HepG2 (cell line): ENCODE results near the gene FAM89B. TPM values are rescaled to one million over a fixed set of nuclear protein-coding genes. Genes with fewer than 3 reads are reported as not detected.

Source experiments
- GABPB1 ChIP-seq: IDR thresholded peaks from 2 replicates; pipeline ENCODE4 v1.6.1; 2016; ENCODE audit warnings: mild to moderate bottlenecking, missing genetic modification reagents, moderate library complexity, missing compliant biosample characterization
- HDAC1 ChIP-seq: sonication (generic); formaldehyde crosslinking; IDR thresholded peaks from 2 replicates; pipeline ENCODE4 v1.5.1; 2020; ENCODE audit warnings: mild to moderate bottlenecking, missing genetic modification reagents
- JUN ChIP-seq: sonication (generic); formaldehyde crosslinking; IDR thresholded peaks from 2 replicates; pipeline ENCODE4 v1.4.0; 2020; ENCODE audit warnings: mild to moderate bottlenecking, missing genetic modification reagents
- NONO ChIP-seq, 2 experiments: fragments of 450-650 bp in 1 of 2; sonication (generic) in 1 of 2; formaldehyde crosslinking in 1 of 2; IDR thresholded peaks in 1 of 2; conservative IDR thresholded peaks in 1 of 2; 2 replicates each; pipeline versions ENCODE4 v1.6.1 to v1.8.0; 2017 to 2022; ENCODE audit warnings: mild to moderate bottlenecking in 1 of 2, missing genetic modification reagents in 1 of 2, moderate library complexity in 1 of 2
- PHF8 ChIP-seq: sonication (generic); formaldehyde crosslinking; IDR thresholded peaks from 2 replicates; pipeline ENCODE4 v1.5.0; 2020; ENCODE audit warnings: missing genetic modification reagents
- POLR2G ChIP-seq: fragments of 200-400 bp; formaldehyde crosslinking; IDR thresholded peaks from 2 replicates; pipeline ENCODE4 v1.6.1; 2018; ENCODE audit warnings: mild to moderate bottlenecking, low read depth, low read length, moderate library complexity
- RXRA ChIP-seq: sonication (generic); formaldehyde crosslinking; IDR thresholded peaks from 2 replicates; pipeline ENCODE4 v1.5.1; 2020; ENCODE audit warnings: missing genetic modification reagents
- SIN3A ChIP-seq: IDR thresholded peaks from 2 replicates; pipeline ENCODE4 v1.6.1; 2011; ENCODE audit warnings: low read depth, mild to moderate bottlenecking, control low read depth, low read length, borderline replicate concordance
- SKI ChIP-seq: fragments of 450-650 bp; IDR thresholded peaks from one replicate; pipeline ENCODE4 v1.6.1; 2018; ENCODE audit warnings: mild to moderate bottlenecking; ENCODE audit not compliant: partially characterized antibody
- TEAD3 ChIP-seq: optimal IDR thresholded peaks from 2 replicates; pipeline ENCODE3; 2016; ENCODE audit warnings: borderline replicate concordance
- YEATS4 ChIP-seq: sonication (generic); formaldehyde crosslinking; IDR thresholded peaks from 2 replicates; pipeline ENCODE4 v1.4.0; 2020; ENCODE audit warnings: missing genetic modification reagents, borderline replicate concordance
- ZMAT3 ChIP-seq: sonication (generic); formaldehyde crosslinking; conservative IDR thresholded peaks from 2 replicates; pipeline ENCODE4 v1.7.0; 2021; ENCODE audit warnings: missing genetic modification reagents
- ZNF263 ChIP-seq: sonication (generic); formaldehyde crosslinking; IDR thresholded peaks from 2 replicates; pipeline ENCODE4 v1.4.0; 2020; ENCODE audit warnings: missing genetic modification reagents
- ZNF350 ChIP-seq: sonication (generic); formaldehyde crosslinking; IDR thresholded peaks from 2 replicates; pipeline ENCODE4 v1.4.0; 2020; ENCODE audit warnings: mild to moderate bottlenecking, low read depth, missing genetic modification reagents, borderline replicate concordance
- ZNF713 ChIP-seq: sonication (generic); formaldehyde crosslinking; IDR thresholded peaks from 2 replicates; pipeline ENCODE4 v1.4.0; 2020; ENCODE audit warnings: mild to moderate bottlenecking, missing genetic modification reagents
- ZNF777 ChIP-seq: sonication (generic); formaldehyde crosslinking; IDR thresholded peaks from 2 replicates; pipeline ENCODE4 v1.4.0; 2020; ENCODE audit warnings: missing genetic modification reagents
- polyA plus RNA-seq, 8 experiments: library from polyadenylated mRNA; depleted of rRNA in 3 of 8; stranded (reverse) in 7 of 8; unstranded in 1 of 8; fragments of >200 nt; fragmentation: Illumina TruSeq in 4 of 8; extraction: Trizol in 4 of 8; gene quantifications; 2 replicates each; pipeline versions ENCODE4 v1.2.1 to v1.2.3, GENCODE V29; 2011 to 2016; ENCODE audit warnings: low read depth in 4 of 8, missing spikeins in 1 of 8, mixed read lengths in 1 of 8; ENCODE audit not compliant: insufficient read depth in 1 of 8
- total RNA-seq, 5 experiments: library from RNA; depleted of rRNA; stranded (reverse); fragments of >200 nt; fragmentation: Illumina TruSeq; extraction: Trizol; gene quantifications; 2 replicates each; pipeline ENCODE4 v1.2.3, GENCODE V29; 2016; ENCODE audit warnings: low read depth in 1 of 5
- TF ChIP-seq, protein P1 (sequence below): IDR thresholded peaks from 2 replicates; pipeline ENCODE4 v1.6.1; 2016; ENCODE audit warnings: missing compliant biosample characterization, missing genetic modification reagents, borderline replicate concordance
- TF ChIP-seq, protein P2 (sequence below), 2 experiments: sonication (generic) in 1 of 2; formaldehyde crosslinking in 1 of 2; IDR thresholded peaks; 2 replicates each; pipeline versions ENCODE4 v1.4.0 to v1.6.1; 2018 to 2020; ENCODE audit warnings: missing genetic modification reagents in 2 of 2, borderline replicate concordance in 1 of 2, low read depth in 1 of 2, mild to moderate bottlenecking in 1 of 2, missing biosample characterization in 1 of 2

FAM89B gene
- total and polyA plus RNA-seq, 2 of the 13 experiments (the other 11 are each of a cell fraction or from before 2014, with no cell fraction given): 5.7 to 8.0 TPM

DNA sequence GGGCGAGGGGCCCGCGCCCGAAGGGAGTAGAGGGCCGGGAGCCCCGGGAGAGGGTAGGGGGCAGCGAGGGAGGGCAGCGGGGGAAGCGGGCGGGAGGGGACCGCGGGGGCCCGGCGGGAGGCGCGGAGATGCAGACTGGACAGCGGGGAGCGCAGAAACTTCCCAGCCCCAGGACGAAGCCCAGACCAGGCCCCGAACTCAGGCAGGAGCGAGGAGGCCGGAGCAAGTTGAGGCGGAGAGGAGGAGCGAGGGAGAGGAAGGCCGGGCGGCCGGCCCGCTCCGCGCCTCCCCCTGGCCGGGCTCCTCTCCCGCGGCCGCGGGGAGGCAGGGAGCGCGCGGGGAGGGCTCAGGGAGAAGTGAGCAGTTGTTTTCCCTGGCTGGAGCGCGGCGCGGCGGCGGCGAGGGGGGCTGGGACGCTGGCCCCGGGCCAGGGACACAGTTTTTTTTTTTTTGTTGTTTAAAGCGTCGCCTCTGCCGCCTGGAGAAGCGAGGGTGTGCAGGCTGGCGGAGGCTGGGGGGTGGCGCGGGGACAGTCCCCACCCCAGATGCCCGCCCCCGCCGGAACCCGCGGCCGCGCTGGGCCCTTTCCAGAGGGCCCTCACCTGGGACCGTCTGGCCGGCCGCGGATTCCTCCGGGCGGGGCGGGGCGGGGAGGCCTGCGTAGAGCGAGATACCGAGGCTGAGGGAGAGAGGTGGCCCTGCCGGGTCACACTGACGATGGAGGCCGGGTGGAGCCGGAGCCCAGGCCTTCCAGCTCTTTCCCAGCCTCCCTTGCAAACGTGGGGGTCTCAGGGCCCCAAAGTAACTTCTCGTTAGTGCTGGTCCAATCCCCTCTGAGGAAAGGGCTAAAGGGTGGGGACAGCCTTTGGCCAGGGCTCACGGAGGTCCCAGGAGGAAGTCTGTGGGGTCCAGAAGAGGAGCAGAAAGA is 14.1 kb upstream of the FAM89B start, which contains the start of gene LTBP3 (continued):
- TF ChIP-seq ZNF350 (CRISPR knock-in tag): 0 out of 2 replicates have a peak, but pooled peaks have one; percentile 12
- TF ChIP-seq ZNF713 (CRISPR knock-in tag): no peak
- 0 out of 2 replicates have a peak, but pooled peaks have one; percentile 15 for TF ChIP-seq ZNF263 (CRISPR knock-in tag)
- no peak for TF ChIP-seq NONO (IDR thresholded peaks at IDR 0.05)
- 0 out of 2 replicates have a peak, but pooled peaks have one; percentile 9 for TF ChIP-seq NONO (CRISPR knock-in tag; conservative IDR thresholded peaks at IDR 0.05)
- TF ChIP-seq ZMAT3 (CRISPR knock-in tag): 0 out of 2 replicates have a peak, but pooled peaks have one; percentile 18
- TF ChIP-seq JUN (CRISPR knock-in tag): 0 out of 2 replicates have a peak, but pooled peaks have one; percentile 41
- TF ChIP-seq POLR2G: peak; percentile 25; the same call in 1 of the 2 replicates
- TF ChIP-seq TEAD3 (CRISPR knock-in tag): peak; percentile 72
- 0 out of 2 replicates have a peak, but pooled peaks have one; percentile 21 for TF ChIP-seq RXRA (CRISPR knock-in tag)
- TF ChIP-seq, protein P1, sequence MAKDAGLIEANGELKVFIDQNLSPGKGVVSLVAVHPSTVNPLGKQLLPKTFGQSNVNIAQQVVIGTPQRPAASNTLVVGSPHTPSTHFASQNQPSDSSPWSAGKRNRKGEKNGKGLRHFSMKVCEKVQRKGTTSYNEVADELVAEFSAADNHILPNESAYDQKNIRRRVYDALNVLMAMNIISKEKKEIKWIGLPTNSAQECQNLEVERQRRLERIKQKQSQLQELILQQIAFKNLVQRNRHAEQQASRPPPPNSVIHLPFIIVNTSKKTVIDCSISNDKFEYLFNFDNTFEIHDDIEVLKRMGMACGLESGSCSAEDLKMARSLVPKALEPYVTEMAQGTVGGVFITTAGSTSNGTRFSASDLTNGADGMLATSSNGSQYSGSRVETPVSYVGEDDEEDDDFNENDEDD (CRISPR knock-in tag): peak; percentile 27; the same call in 1 of the 2 replicates
- TF ChIP-seq PHF8 (CRISPR knock-in tag): 0 out of 2 replicates have a peak, but pooled peaks have one; percentile 45
- TF ChIP-seq, protein P2, sequence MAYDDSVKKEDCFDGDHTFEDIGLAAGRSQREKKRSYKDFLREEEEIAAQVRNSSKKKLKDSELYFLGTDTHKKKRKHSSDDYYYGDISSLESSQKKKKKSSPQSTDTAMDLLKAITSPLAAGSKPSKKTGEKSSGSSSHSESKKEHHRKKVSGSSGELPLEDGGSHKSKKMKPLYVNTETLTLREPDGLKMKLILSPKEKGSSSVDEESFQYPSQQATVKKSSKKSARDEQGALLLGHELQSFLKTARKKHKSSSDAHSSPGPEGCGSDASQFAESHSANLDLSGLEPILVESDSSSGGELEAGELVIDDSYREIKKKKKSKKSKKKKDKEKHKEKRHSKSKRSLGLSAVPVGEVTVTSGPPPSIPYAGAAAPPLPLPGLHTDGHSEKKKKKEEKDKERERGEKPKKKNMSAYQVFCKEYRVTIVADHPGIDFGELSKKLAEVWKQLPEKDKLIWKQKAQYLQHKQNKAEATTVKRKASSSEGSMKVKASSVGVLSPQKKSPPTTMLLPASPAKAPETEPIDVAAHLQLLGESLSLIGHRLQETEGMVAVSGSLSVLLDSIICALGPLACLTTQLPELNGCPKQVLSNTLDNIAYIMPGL (CRISPR knock-in tag; IDR thresholded peaks at IDR 0.05; ENCODE audit: borderline replicate concordance in 1 of 2, low read depth in 1 of 2): 0 out of 4 replicates have a peak, but pooled peaks have one; percentile 4 to 12
- TF ChIP-seq GABPB1 (CRISPR knock-in tag): peak; percentile 44; the same call in 1 of the 2 replicates
- 0 out of 2 replicates have a peak, but pooled peaks have one; percentile 21 for TF ChIP-seq SIN3A
- peak; percentile 43 for TF ChIP-seq SKI
- TF ChIP-seq HDAC1 (CRISPR knock-in tag): peak; percentile 33; the same call in 1 of the 2 replicates
- peak; percentile 34; the same call in 1 of the 2 replicates for TF ChIP-seq YEATS4
- peak; percentile 64 for TF ChIP-seq ZNF777
